Osteocyte (in vitro differentiated cells): Measurements from ENCODE around the gene PARD3B. TPM values are rescaled to one million over a fixed set of nuclear protein-coding genes. Genes with fewer than 3 reads are reported as not detected.

Source experiments
- DNase-seq: peaks from one replicate; pipeline ENCODE4 v3.0.0; 2021; ENCODE audit warnings: mixed read lengths; ENCODE audit not compliant: unreplicated experiment; ENCODE audit errors: extremely low spot score
- H3K27ac Mint-ChIP-seq: one replicate; pipeline ENCODE4 v1.8.0; 2021; ENCODE audit warnings: mild to moderate bottlenecking, mixed read lengths; ENCODE audit not compliant: unreplicated experiment
- H3K27me3 Mint-ChIP-seq: one replicate; pipeline ENCODE4 v1.8.0; 2021; ENCODE audit warnings: mixed read lengths; ENCODE audit not compliant: unreplicated experiment
- H3K36me3 Mint-ChIP-seq: one replicate; pipeline ENCODE4 v1.8.0; 2021; ENCODE audit warnings: mixed read lengths; ENCODE audit not compliant: unreplicated experiment
- H3K4me1 Mint-ChIP-seq: one replicate; pipeline ENCODE4 v1.8.0; 2021; ENCODE audit warnings: mixed read lengths; ENCODE audit not compliant: unreplicated experiment
- H3K4me3 Mint-ChIP-seq: one replicate; pipeline ENCODE4 v1.8.0; 2021; ENCODE audit warnings: mild to moderate bottlenecking, moderate library complexity, mixed read lengths; ENCODE audit not compliant: unreplicated experiment
- H3K9me3 Mint-ChIP-seq: one replicate; pipeline ENCODE4 v1.8.0; 2021; ENCODE audit warnings: mixed read lengths; ENCODE audit not compliant: unreplicated experiment
- total RNA-seq: library from RNA; stranded (reverse); gene quantifications from 2 replicates; pipeline ENCODE4 v1.2.1, GENCODE V29; 2021
- TF ChIP-seq, protein P1 (sequence below): fragments of 200-600 bp; sonication (generic); IDR thresholded peaks from 2 replicates; pipeline ENCODE4 v1.5.0; 2021; ENCODE audit warnings: antibody characterized with exemption, mild to moderate bottlenecking, moderate library complexity

PARD3B gene
- total RNA-seq, 1 donor from 2014 or later: 26.7 TPM

- TF ChIP-seq, protein P1, sequence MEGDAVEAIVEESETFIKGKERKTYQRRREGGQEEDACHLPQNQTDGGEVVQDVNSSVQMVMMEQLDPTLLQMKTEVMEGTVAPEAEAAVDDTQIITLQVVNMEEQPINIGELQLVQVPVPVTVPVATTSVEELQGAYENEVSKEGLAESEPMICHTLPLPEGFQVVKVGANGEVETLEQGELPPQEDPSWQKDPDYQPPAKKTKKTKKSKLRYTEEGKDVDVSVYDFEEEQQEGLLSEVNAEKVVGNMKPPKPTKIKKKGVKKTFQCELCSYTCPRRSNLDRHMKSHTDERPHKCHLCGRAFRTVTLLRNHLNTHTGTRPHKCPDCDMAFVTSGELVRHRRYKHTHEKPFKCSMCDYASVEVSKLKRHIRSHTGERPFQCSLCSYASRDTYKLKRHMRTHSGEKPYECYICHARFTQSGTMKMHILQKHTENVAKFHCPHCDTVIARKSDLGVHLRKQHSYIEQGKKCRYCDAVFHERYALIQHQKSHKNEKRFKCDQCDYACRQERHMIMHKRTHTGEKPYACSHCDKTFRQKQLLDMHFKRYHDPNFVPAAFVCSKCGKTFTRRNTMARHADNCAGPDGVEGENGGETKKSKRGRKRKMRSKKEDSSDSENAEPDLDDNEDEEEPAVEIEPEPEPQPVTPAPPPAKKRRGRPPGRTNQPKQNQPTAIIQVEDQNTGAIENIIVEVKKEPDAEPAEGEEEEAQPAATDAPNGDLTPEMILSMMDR: no peak
- no peak overlapping the region for H3K27ac Mint-ChIP-seq
- H3K4me1 Mint-ChIP-seq: peaks cover 18% of the 10 kb centered on the region
- no peak for DNase-seq
- no peaks in the 10 kb centered on the region for H3K27me3 Mint-ChIP-seq
- H3K9me3 Mint-ChIP-seq: no peaks in the 10 kb centered on the region
- no peaks in the 10 kb centered on the region for H3K36me3 Mint-ChIP-seq
- no peak overlapping the region for H3K4me3 Mint-ChIP-seq
These were observed 3.6 kb upstream of the PARD3B start for GRCh38 chr2:204541637-204542036.

DNA sequence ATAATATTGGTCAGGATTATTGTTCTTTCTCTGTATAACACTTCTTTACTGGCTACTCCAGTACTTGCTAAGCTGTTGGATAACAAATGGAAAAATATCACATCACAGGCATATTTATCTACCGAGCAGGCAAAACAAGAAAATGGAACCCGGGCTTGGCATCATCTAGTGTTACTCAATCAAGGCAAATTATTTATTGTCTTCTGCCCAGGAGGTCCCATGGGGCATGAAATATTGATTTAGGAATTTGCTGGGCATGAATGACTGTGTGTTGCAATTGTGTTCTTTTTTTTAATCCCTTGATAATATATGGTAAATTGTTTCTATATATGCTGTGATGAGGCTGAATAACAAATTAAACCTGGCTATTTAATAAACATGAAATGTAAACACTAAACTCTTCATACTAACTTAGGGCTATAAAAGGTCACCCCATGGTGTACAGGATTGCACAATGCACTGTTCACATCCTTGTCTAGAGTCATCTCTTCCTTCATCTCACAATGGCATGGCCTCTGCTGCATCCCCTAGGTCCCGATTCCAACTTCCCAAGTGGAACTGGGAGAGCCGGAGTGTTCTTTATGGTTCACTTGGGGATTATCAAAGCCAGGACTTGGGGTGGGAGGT, 2.2 kb upstream of the PARD3B start:
- TF ChIP-seq, protein P1: no peak
- Mint-ChIP-seq H3K36me3 (no peaks in the 10 kb centered on the region), H3K9me3 (no peaks in the 10 kb centered on the region), H3K27me3 (no peaks in the 10 kb centered on the region), H3K4me1 (peaks cover 26% of the 10 kb centered on the region), H3K4me3 (no peak overlapping the region), H3K27ac (no peak overlapping the region)
- DNase-seq: no peak

DNA sequence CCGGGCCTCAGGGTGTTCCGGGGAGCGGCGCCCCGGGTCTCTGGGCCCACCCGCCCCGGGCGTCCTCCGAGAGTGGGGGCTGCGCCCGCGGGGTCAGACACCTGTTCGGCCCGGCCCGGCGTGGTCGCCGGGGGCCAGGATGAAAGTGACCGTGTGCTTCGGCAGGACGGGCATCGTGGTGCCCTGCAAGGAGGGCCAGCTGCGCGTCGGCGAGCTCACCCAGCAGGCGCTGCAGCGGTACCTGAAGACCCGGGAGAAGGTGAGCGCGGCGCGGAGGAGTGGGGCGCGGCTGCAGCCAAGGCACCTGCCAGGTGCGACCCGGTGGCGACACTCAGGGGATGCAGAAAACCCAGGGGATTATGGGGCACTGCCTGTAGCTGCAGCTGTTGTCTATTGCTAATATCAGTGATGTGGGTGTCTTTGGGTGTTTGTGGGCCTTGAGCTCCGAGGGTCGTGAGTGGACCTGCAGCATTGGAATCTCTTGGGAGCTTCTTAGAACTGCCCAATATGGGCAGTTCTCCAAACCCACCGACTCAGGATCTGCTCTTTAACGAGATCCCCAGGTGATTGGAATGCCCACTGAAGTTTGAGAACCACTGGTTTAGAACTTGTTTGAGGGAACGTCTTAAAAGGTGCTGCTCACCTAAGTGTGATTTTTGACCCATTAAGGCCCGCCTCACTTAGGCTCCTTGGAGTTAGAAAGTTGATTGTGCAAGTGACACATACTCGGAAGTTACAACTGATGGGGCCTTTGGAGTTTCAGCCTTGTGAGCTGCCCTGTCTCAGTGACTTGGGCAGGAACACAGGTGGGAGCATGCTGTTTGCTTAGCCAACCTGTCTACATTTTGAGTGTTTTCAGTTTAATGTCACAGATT, 823 bp downstream of the PARD3B start:
- Mint-ChIP-seq H3K36me3 (peaks cover 2% of the 10 kb centered on the region), H3K9me3 (no peaks in the 10 kb centered on the region), H3K4me3 (peak overlapping the region; percentile 81), H3K27ac (peak overlapping the region; percentile 62), H3K27me3 (no peaks in the 10 kb centered on the region), H3K4me1 (peaks cover 45% of the 10 kb centered on the region)
- TF ChIP-seq, protein P1: no peak
- no peak for DNase-seq

- peaks cover 8% of the 10 kb centered on the region for H3K9me3 Mint-ChIP-seq
- DNase-seq: no peak
- no peak overlapping the region for H3K4me3 Mint-ChIP-seq
- TF ChIP-seq, protein P1: no peak
- no peaks in the 10 kb centered on the region for H3K27me3 Mint-ChIP-seq
- peak overlapping the region; percentile 81 for H3K27ac Mint-ChIP-seq
- H3K4me1 Mint-ChIP-seq: peaks cover 41% of the 10 kb centered on the region
- peaks cover 2% of the 10 kb centered on the region for H3K36me3 Mint-ChIP-seq
These were observed 5.7 kb downstream of the PARD3B start for GRCh38 chr2:204550751-204551511.

DNA sequence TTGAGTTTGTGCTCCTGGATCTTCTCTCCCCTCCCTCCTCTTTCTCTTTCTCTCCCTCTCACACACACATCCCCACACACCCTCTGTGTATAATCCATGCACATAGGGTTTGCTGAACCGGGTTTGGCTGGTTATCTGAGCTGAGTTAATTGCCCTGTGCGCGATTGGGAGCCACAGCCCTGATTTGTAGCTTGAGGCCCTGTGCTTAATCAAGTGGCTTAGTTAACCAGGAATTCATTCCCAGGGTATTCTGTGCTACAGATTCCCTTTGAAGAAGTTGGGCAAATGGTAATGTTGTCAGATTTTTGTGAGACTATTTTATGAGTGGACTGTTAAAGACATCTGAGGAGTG, 6.2 kb downstream of the PARD3B start:
- Mint-ChIP-seq H3K27me3 (no peaks in the 10 kb centered on the region), H3K36me3 (peaks cover 2% of the 10 kb centered on the region), H3K27ac (peak overlapping the region; percentile 81), H3K9me3 (peaks cover 8% of the 10 kb centered on the region), H3K4me1 (peaks cover 36% of the 10 kb centered on the region), H3K4me3 (no peak overlapping the region)
- no peak for DNase-seq
- TF ChIP-seq, protein P1: no peak
